Measurements from ENCODE around the gene EPB41L2. TPM values are rescaled to one million over a fixed set of nuclear protein-coding genes. Genes with fewer than 3 reads are reported as not detected.

EPB41L2 gene
- total and polyA plus RNA-seq, 2 experiments from 2014 or later, result 27.4 to 35.8 TPM

DNA sequence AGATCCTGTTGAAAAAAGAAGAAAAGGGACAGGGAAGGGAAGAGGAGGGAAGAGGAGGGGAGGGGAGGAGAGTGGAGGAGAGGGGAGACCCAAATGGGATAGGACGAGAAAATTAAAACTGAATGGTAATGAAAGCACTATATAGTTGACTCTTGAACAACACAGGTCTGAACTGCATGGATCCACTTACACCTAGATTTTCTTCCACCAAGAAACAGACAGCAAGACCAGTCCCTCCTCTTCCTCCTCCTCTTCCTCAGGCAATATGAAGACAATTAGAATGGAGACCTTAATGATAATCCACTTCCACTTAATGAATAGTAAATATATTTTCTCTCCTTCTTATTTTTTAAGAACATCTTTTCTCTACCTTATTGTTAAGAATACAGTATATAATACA lies 113.5 kb downstream of the EPB41L2 start:
- no peaks in the 10 kb centered on the region for H3K4me1 ChIP-seq (ENCODE audit: insufficient read depth)
- H3K4me2 ChIP-seq, result no peak overlapping the region
- H3K36me3 ChIP-seq (replicated peaks; ENCODE audit: insufficient read depth, low read depth), result no peaks in the 10 kb centered on the region
- H3K9me3 ChIP-seq (ENCODE audit: low read depth), result no peaks in the 10 kb centered on the region
- TF ChIP-seq EZH2phosphoT487 (IDR thresholded peaks at IDR 0.05; ENCODE audit: low read depth, severe bottlenecking, unreplicated experiment), result no peak
- TF ChIP-seq, protein P1, sequence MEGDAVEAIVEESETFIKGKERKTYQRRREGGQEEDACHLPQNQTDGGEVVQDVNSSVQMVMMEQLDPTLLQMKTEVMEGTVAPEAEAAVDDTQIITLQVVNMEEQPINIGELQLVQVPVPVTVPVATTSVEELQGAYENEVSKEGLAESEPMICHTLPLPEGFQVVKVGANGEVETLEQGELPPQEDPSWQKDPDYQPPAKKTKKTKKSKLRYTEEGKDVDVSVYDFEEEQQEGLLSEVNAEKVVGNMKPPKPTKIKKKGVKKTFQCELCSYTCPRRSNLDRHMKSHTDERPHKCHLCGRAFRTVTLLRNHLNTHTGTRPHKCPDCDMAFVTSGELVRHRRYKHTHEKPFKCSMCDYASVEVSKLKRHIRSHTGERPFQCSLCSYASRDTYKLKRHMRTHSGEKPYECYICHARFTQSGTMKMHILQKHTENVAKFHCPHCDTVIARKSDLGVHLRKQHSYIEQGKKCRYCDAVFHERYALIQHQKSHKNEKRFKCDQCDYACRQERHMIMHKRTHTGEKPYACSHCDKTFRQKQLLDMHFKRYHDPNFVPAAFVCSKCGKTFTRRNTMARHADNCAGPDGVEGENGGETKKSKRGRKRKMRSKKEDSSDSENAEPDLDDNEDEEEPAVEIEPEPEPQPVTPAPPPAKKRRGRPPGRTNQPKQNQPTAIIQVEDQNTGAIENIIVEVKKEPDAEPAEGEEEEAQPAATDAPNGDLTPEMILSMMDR (IDR thresholded peaks at IDR 0.05; ENCODE audit: poor library complexity), result no peak
- TF ChIP-seq EZH2 (IDR thresholded peaks at IDR 0.05; ENCODE audit: borderline replicate concordance), result no peak
- H3K27ac ChIP-seq, result no peak overlapping the region
- no peaks in the 10 kb centered on the region for H3K9me2 ChIP-seq (replicated peaks; ENCODE audit: insufficient read depth)
- H4K20me1 ChIP-seq (ENCODE audit: insufficient read depth, poor library complexity, severe bottlenecking), result no peaks in the 10 kb centered on the region
- no peak for DNase-seq (ENCODE audit: low spot score)
- H3K79me2 ChIP-seq, result no peaks in the 10 kb centered on the region
- H3K27me3 ChIP-seq, result no peaks in the 10 kb centered on the region
- no peak overlapping the region for H2AFZ ChIP-seq
- no peak overlapping the region for H3K4me3 ChIP-seq
- WGBS (ENCODE audit: low lambda C conversion rate, missing lambda C conversion rate), result 92% methylated on average over 1 of the region's 1 CpG

DNA sequence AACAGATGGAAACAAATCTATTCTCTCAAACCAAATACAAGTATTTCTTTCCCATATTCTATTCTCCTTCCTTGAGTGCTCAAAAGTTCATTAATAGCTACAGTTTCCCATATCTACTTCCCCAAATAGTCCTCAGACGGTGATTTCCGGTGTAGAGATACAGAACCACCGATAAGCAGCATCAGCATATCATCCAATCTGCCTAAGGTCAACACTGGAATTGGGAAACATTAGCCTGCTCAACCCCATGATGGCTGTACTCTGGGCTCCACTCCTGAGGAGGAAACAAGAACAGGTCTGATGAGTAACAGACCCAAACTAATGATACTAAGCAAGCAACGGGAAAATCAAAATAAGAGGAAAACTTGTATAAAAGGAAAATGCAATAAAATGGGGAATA lies 115.6 kb downstream of the EPB41L2 start:
- 55% methylated on average over 4 of the region's 4 CpGs for WGBS (ENCODE audit: low lambda C conversion rate, missing lambda C conversion rate)
- Histone ChIP-seq H3K27me3 (no peaks in the 10 kb centered on the region), H3K4me2 (no peak overlapping the region), H3K36me3 (replicated peaks; ENCODE audit: insufficient read depth, low read depth) (no peaks in the 10 kb centered on the region), H3K4me1 (ENCODE audit: insufficient read depth) (no peaks in the 10 kb centered on the region), H3K79me2 (no peaks in the 10 kb centered on the region), H3K4me3 (no peak overlapping the region), H3K27ac (no peak overlapping the region), H4K20me1 (ENCODE audit: insufficient read depth, poor library complexity, severe bottlenecking) (no peaks in the 10 kb centered on the region), H3K9me2 (replicated peaks; ENCODE audit: insufficient read depth) (no peaks in the 10 kb centered on the region), H2AFZ (no peak overlapping the region), H3K9me3 (ENCODE audit: low read depth) (no peaks in the 10 kb centered on the region)
- TF ChIP-seq, protein P1 (IDR thresholded peaks at IDR 0.05; ENCODE audit: poor library complexity), result no peak
- TF ChIP-seq EZH2phosphoT487 (IDR thresholded peaks at IDR 0.05; ENCODE audit: low read depth, severe bottlenecking, unreplicated experiment), result no peak
- no peak for TF ChIP-seq EZH2 (IDR thresholded peaks at IDR 0.05; ENCODE audit: borderline replicate concordance)
- no peak for DNase-seq (ENCODE audit: low spot score)

DNA sequence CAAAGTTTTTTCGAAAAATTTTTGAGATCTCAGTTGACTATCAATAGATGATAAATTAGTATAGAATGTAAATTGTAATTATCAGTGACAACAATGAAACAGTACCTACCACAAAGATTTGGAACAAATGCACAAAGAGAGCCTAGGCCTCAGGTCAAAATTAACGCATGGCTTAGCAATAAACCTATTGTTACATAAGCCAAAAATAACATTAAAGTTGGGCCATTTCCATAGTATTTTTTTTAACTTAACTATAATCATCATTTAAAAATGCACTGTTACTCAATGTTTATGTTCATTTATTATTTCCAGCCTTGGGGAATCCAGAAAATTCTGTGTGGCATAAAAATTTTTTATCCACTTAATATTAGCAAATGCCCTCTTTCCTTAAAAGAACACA lies 117.0 kb downstream of the EPB41L2 start:
- no peak overlapping the region for H3K4me2 ChIP-seq
- H2AFZ ChIP-seq, result no peak overlapping the region
- H4K20me1 ChIP-seq (ENCODE audit: insufficient read depth, poor library complexity, severe bottlenecking), result no peaks in the 10 kb centered on the region
- no peak overlapping the region for H3K27ac ChIP-seq
- no peak overlapping the region for H3K4me3 ChIP-seq
- no peaks in the 10 kb centered on the region for H3K36me3 ChIP-seq (replicated peaks; ENCODE audit: insufficient read depth, low read depth)
- WGBS (ENCODE audit: low lambda C conversion rate, missing lambda C conversion rate), result 80% methylated on average over 2 of the region's 2 CpGs
- no peaks in the 10 kb centered on the region for H3K27me3 ChIP-seq
- H3K9me2 ChIP-seq (replicated peaks; ENCODE audit: insufficient read depth), result no peaks in the 10 kb centered on the region
- H3K4me1 ChIP-seq (ENCODE audit: insufficient read depth), result no peaks in the 10 kb centered on the region
- no peak for DNase-seq (ENCODE audit: low spot score)
- H3K9me3 ChIP-seq (ENCODE audit: low read depth), result no peaks in the 10 kb centered on the region
- TF ChIP-seq, protein P1 (IDR thresholded peaks at IDR 0.05; ENCODE audit: poor library complexity), result no peak
- TF ChIP-seq EZH2 (IDR thresholded peaks at IDR 0.05; ENCODE audit: borderline replicate concordance), result no peak
- TF ChIP-seq EZH2phosphoT487 (IDR thresholded peaks at IDR 0.05; ENCODE audit: low read depth, severe bottlenecking, unreplicated experiment), result no peak
- peaks cover 5% of the 10 kb centered on the region for H3K79me2 ChIP-seq
